ENCODE results near the gene MESP1.

GRCh38 chr15:89790661-89791060 lies 39.6 kb upstream of the MESP1 start:
- TF ChIP-seq CTCF (IDR thresholded peaks at IDR 0.05) = no peak
- no peak for TF ChIP-seq POLR2A (IDR thresholded peaks at IDR 0.05)
- TF ChIP-seq POLR2AphosphoS5 (IDR thresholded peaks at IDR 0.05; ENCODE audit: insufficient read depth in 1 of 2, low read depth in 1 of 2) = no peak
